A673 (cell line): Measurements from ENCODE around the gene GABRR1.

Experiments used
- EZH2 ChIP-seq: fragments of 200-600 bp; sonication (generic); IDR thresholded peaks from 2 replicates; pipeline ENCODE4 v1.6.1; 2017; ENCODE audit warnings: borderline replicate concordance, low read depth, mild to moderate bottlenecking, mixed read lengths, antibody characterized with exemption, low read length; ENCODE audit not compliant: poor library complexity, severe bottlenecking
- TF ChIP-seq, protein P1 (sequence below): fragments of 300-800, 200-600 bp; sonication (generic); conservative IDR thresholded peaks from 2 replicates; pipeline ENCODE4 v1.5.1; 2017; ENCODE audit warnings: low read depth, mild to moderate bottlenecking, antibody characterized with exemption, low read length, moderate library complexity, mixed read lengths

DNA sequence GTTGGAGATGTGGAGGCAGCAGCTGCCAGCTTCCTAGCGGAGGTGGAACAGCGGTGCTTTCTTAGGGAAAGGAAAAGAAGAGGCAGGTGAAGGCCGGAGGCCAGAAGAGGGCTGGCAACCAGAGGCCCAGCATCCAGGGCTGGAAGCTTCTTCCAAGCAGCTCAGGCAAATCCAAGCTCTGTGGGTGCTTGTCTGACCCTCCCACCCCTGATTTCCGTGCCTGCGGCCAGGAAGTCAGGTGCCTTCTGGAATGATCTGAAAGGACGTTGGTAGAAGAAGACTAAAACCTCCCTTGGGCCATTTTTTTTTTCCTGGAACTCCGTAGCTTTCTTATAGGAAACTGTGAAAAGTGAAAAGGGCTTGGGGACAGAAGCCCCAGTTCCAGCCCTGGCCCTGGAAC is 33.1 kb upstream of the GABRR1 start:
- TF ChIP-seq, protein P1, sequence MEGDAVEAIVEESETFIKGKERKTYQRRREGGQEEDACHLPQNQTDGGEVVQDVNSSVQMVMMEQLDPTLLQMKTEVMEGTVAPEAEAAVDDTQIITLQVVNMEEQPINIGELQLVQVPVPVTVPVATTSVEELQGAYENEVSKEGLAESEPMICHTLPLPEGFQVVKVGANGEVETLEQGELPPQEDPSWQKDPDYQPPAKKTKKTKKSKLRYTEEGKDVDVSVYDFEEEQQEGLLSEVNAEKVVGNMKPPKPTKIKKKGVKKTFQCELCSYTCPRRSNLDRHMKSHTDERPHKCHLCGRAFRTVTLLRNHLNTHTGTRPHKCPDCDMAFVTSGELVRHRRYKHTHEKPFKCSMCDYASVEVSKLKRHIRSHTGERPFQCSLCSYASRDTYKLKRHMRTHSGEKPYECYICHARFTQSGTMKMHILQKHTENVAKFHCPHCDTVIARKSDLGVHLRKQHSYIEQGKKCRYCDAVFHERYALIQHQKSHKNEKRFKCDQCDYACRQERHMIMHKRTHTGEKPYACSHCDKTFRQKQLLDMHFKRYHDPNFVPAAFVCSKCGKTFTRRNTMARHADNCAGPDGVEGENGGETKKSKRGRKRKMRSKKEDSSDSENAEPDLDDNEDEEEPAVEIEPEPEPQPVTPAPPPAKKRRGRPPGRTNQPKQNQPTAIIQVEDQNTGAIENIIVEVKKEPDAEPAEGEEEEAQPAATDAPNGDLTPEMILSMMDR, result no peak
- no peak for TF ChIP-seq EZH2
